Measurements from ENCODE around the gene FOXJ1.

The FOXJ1 gene

DNA sequence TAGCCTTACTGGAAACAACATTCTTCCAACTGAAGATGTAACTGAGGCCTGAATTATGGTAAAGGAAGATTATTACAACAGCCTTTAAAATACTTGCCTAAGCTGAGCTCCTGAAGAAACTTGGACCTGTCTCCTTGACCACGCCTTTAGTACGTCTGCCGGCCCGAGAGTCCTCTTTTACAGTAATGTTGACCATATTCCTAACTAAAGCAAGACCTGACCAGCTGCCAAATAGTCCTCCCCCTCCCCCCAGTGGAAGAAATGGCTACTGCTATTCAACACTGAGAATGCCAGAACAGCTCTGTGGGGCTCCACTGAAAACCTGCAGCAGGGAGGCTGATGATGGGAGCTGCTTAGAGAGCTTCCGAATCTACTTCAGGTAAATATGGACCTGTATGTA lies 12.6 kb upstream of the FOXJ1 start:
- FAIRE-seq (no peak), DNase-seq (ENCODE audit: insufficient read length, low spot score) (no peak)
- TF ChIP-seq POLR2A (IDR thresholded peaks at IDR 0.05; ENCODE audit: low read depth, low read length): no peak

GRCh38 chr17:76153202-76153601 lies 12.2 kb upstream of the FOXJ1 start:
- FAIRE-seq: no peak
- no peak for TF ChIP-seq POLR2A (IDR thresholded peaks at IDR 0.05; ENCODE audit: low read depth, low read length)
- no peak for DNase-seq (ENCODE audit: insufficient read length, low spot score)

GRCh38 chr17:76152591-76152990 lies 11.5 kb upstream of the FOXJ1 start:
- FAIRE-seq: no peak
- no peak for TF ChIP-seq POLR2A (IDR thresholded peaks at IDR 0.05; ENCODE audit: low read depth, low read length)

GRCh38 chr17:76151896-76152454 lies 10.9 kb upstream of the FOXJ1 start:
- FAIRE-seq: no peak
- no peak for TF ChIP-seq POLR2A (IDR thresholded peaks at IDR 0.05; ENCODE audit: low read depth, low read length)
- no peak for DNase-seq (ENCODE audit: insufficient read length, low spot score)

More at GRCh38 chr17:76152591-76152990, 11.5 kb upstream of the FOXJ1 start:
- no peak for DNase-seq (ENCODE audit: insufficient read length, low spot score)

GRCh38 chr17:76150712-76151622 lies 9.9 kb upstream of the FOXJ1 start:
- FAIRE-seq (no peak), DNase-seq (ENCODE audit: insufficient read length, low spot score) (no peak)
- TF ChIP-seq POLR2A (IDR thresholded peaks at IDR 0.05; ENCODE audit: low read depth, low read length): no peak

DNA sequence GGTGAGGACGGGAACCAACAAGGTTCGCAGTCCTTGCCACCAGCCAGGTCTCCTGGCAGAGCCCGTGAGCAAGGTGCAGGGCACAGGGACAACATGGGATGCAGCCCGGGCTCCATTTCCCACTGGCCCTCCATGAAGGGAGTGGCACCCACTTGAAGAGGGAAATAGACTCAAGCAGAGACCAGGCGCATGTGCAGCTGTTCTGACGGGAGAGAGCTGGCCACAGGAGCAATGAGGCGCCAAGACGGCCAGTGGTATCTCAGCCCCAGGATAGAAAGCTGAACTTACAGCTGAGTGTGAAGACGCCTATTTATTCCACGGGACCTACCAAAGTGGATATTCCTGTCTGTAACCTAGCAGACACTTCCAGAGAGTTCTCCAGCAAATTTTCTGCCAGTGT lies 8.2 kb upstream of the FOXJ1 start:
- no peak for TF ChIP-seq POLR2A (IDR thresholded peaks at IDR 0.05; ENCODE audit: low read depth, low read length)
- DNase-seq (ENCODE audit: insufficient read length, low spot score) (no peak), FAIRE-seq (no peak)

DNA sequence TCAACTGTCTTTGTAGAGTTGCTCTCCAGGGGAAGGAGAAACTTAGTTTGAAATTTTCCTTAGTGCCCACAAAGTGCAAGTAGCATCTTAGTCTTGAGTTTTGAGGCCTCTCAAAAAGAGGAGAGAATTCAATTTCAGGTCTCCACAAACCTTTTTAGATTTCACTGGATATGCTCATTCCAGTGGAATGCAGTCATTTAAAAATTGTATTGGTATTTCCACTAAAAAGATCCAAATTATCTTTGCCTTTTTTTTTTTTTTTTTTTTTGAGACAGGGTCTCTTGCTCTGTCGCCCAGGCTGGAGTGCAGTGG lies 6.9 kb upstream of the FOXJ1 start:
- no peak for TF ChIP-seq POLR2A (IDR thresholded peaks at IDR 0.05; ENCODE audit: low read depth, low read length)
- no peak for FAIRE-seq
- DNase-seq (ENCODE audit: insufficient read length, low spot score): no peak

DNA sequence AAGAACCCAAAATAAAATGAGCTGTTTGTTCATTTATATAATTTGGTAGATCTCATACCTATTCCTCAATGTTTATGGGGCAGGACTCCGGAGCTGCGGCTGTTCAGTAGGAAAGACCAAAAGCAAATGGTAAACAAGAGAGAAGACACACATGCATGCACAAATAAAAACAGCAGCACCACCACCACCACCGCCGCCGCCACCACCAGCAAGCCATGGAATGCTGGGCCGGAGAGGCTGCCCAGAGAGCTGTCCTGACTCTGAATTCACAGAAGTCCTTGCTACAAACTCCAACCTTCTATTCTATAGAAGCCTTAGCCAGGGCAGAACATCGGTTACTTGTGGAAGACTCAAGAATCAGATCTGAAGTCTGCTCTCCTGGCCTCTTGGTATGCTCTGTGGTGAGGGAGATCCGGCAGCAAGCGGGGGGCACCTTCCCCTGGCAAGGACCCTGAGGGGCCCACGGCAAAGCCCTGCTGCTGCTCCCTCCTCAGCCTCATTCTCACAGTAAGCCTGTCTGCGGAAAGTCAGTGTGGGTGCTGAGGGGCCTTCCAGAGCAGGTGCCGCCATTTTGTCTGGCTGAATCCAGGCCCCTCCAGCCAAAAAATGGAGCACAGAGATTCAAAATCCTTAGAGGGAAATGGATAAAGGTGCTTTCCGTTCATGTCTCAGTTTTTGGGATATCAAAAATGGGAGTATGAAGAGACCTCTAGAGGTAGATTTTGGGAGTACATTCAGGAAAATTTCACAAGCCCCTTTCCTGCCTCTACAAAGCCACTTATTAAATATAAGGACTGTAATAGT lies 6.4 kb upstream of the FOXJ1 start:
- TF ChIP-seq POLR2A (IDR thresholded peaks at IDR 0.05; ENCODE audit: low read depth, low read length): no peak
- no peak for FAIRE-seq
- DNase-seq (ENCODE audit: insufficient read length, low spot score): no peak

- FAIRE-seq (no peak), DNase-seq (ENCODE audit: insufficient read length, low spot score) (no peak)
- TF ChIP-seq POLR2A (IDR thresholded peaks at IDR 0.05; ENCODE audit: low read depth, low read length): no peak
Observed at GRCh38 chr17:76146053-76146851, 5.2 kb upstream of the FOXJ1 start.

GRCh38 chr17:76145231-76146052 lies 4.4 kb upstream of the FOXJ1 start:
- DNase-seq (ENCODE audit: insufficient read length, low spot score) (no peak), FAIRE-seq (no peak)
- TF ChIP-seq POLR2A (IDR thresholded peaks at IDR 0.05; ENCODE audit: low read depth, low read length): no peak

DNA sequence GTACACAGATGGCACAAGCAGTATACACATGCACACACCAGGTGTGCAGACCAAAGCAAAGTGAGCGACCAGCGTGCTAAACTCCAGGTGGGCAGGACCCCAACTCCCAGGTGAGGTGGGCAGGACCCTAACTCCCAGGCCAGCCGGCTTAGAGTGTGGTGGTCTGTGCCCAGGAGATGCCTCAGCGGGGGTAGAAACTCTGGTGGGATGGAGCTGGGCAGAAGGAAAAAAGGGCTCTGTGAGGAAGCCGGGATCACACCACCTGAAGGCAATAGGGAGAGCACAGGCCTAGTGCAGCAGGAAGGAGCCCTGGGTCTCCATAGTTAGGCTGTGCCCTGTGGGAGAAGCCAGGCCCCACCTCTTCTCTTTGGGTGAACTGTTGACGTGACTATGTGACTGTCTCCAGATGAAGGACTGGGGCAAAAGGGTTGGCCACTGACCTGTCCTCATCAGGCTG lies 1.6 kb upstream of the FOXJ1 start:
- FAIRE-seq (no peak), DNase-seq (ENCODE audit: insufficient read length, low spot score) (no peak)
- TF ChIP-seq POLR2A (IDR thresholded peaks at IDR 0.05; ENCODE audit: low read depth, low read length): no peak

- no peak for TF ChIP-seq POLR2A (IDR thresholded peaks at IDR 0.05; ENCODE audit: low read depth, low read length)
- DNase-seq (ENCODE audit: insufficient read length, low spot score) (no peak), FAIRE-seq (no peak)
Observed at GRCh38 chr17:76142039-76142584, 1.1 kb upstream of the FOXJ1 start.

All from H54 (cell line).